Kidney epithelial cell (primary cell): Measurements from ENCODE around the gene ALS2. TPM values are rescaled to one million over a fixed set of nuclear protein-coding genes. Genes with fewer than 3 reads are reported as not detected.
"Not testable (repeated sequence)": the region's sequence is repeated elsewhere in the genome, so short reads cannot be mapped to it uniquely, and the experiment has no call there.

Source experiments
- DNase-seq: peaks from one replicate; pipeline ENCODE4 v3.0.0-alpha.2; 2010; ENCODE audit warnings: low read depth
- H3K27me3 ChIP-seq: 2 replicates; pipeline ENCODE4 v1.6.0; 2011; ENCODE audit warnings: low read length; ENCODE audit not compliant: control insufficient read depth, insufficient read depth
- H3K36me3 ChIP-seq: 2 replicates; pipeline ENCODE4 v1.5.1; 2011; ENCODE audit warnings: low read length; ENCODE audit not compliant: control insufficient read depth, insufficient read depth
- H3K4me3 ChIP-seq: 2 replicates; pipeline ENCODE4 v1.5.1; 2011; ENCODE audit warnings: low read depth, mild to moderate bottlenecking, control low read depth, low read length
- CTCF ChIP-seq: IDR thresholded peaks from 2 replicates; pipeline ENCODE4 v1.5.1; 2011; ENCODE audit warnings: mild to moderate bottlenecking, moderate library complexity, low read length, control low read depth, inconsistent platforms; ENCODE audit not compliant: insufficient read depth, poor library complexity, severe bottlenecking
- total RNA-seq: library from RNA; depleted of rRNA; stranded (reverse); fragments of >200 nt; gene quantifications from 2 replicates; pipeline ENCODE4 v1.2.3, GENCODE V29; 2015

The ALS2 gene
- total RNA-seq, 1 donor from 2014 or later = 25.6 TPM

- no peak for TF ChIP-seq CTCF
- no peak overlapping the region for H3K4me3 ChIP-seq
Measured at GRCh38 chr2:201769666-201770373, 10.9 kb downstream of the ALS2 start.

GRCh38 chr2:201768918-201769317 is 11.8 kb downstream of the ALS2 start:
- no peak for TF ChIP-seq CTCF
- DNase-seq = no peak
- no peaks in the 10 kb centered on the region for H3K27me3 ChIP-seq
- H3K4me3 ChIP-seq = no peak overlapping the region
- no peaks in the 10 kb centered on the region for H3K36me3 ChIP-seq

More at GRCh38 chr2:201769666-201770373, 10.9 kb downstream of the ALS2 start:
- DNase-seq = no peak
- no peaks in the 10 kb centered on the region for H3K36me3 ChIP-seq
- H3K27me3 ChIP-seq = no peaks in the 10 kb centered on the region

- H3K36me3 ChIP-seq = peaks cover 2% of the 10 kb centered on the region
- H3K4me3 ChIP-seq = no peak overlapping the region
- H3K27me3 ChIP-seq = no peaks in the 10 kb centered on the region
- no peak for DNase-seq
- TF ChIP-seq CTCF = no peak
Measured at GRCh38 chr2:201765799-201766198, 14.9 kb downstream of the ALS2 start.

GRCh38 chr2:201764469-201764868 is 16.3 kb downstream of the ALS2 start:
- DNase-seq, H3K4me3 ChIP-seq, H3K27me3 ChIP-seq, H3K36me3 ChIP-seq: not testable (repeated sequence)

- peaks cover 2% of the 10 kb centered on the region for H3K36me3 ChIP-seq
- no peak for DNase-seq
- no peak for TF ChIP-seq CTCF
- no peaks in the 10 kb centered on the region for H3K27me3 ChIP-seq
- H3K4me3 ChIP-seq = no peak overlapping the region
Measured at GRCh38 chr2:201761101-201761500, 19.6 kb downstream of the ALS2 start.

- no peak for TF ChIP-seq CTCF
- no peaks in the 10 kb centered on the region for H3K27me3 ChIP-seq
- peaks cover 2% of the 10 kb centered on the region for H3K36me3 ChIP-seq
- DNase-seq = no peak
- no peak overlapping the region for H3K4me3 ChIP-seq
Measured at GRCh38 chr2:201759567-201759966, 21.2 kb downstream of the ALS2 start.
